G401.6 (cell line): Measurements from ENCODE around the gene UBTF.

Experiments
- FAIRE-seq: peaks from 2 replicates; lab custom pipeline; 2012; peaks lifted over from hg19 to GRCh38; lab: Jason Lieb, UNC

The UBTF gene

GRCh38 chr17:44197980-44198720 lies 21.3 kb downstream of the UBTF start:
- FAIRE-seq = no peak

- FAIRE-seq = no peak
Measured at GRCh38 chr17:44197107-44197506, 22.4 kb downstream of the UBTF start.

- FAIRE-seq = no peak
Measured at GRCh38 chr17:44193326-44194084, 26.0 kb downstream of the UBTF start.

DNA sequence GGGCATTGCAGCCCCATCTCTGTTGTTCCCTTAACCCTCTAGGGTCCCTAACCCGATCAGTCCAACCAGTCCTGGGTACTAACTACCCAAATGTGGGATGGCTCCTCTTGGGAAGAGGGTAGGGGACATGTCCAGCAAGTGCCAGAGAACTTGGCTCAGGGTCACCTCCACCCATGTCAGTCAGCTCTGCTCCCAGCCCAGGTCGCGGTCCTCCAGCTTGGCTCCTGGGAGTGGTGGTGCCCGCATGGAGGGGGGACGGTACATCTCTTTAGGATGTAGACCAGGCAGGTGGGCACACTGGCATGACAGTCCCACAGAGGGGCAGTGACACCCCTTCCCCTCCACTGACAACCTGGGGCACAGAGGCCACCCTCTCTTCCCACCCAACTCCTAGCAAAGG lies 26.7 kb downstream of the UBTF start:
- FAIRE-seq = no peak

- FAIRE-seq = no peak
Measured at GRCh38 chr17:44191941-44192496, 27.5 kb downstream of the UBTF start.

- FAIRE-seq = no peak
Measured at GRCh38 chr17:44191369-44191768, 28.1 kb downstream of the UBTF start.

GRCh38 chr17:44190481-44190880 lies 29.0 kb downstream of the UBTF start:
- FAIRE-seq = no peak

DNA sequence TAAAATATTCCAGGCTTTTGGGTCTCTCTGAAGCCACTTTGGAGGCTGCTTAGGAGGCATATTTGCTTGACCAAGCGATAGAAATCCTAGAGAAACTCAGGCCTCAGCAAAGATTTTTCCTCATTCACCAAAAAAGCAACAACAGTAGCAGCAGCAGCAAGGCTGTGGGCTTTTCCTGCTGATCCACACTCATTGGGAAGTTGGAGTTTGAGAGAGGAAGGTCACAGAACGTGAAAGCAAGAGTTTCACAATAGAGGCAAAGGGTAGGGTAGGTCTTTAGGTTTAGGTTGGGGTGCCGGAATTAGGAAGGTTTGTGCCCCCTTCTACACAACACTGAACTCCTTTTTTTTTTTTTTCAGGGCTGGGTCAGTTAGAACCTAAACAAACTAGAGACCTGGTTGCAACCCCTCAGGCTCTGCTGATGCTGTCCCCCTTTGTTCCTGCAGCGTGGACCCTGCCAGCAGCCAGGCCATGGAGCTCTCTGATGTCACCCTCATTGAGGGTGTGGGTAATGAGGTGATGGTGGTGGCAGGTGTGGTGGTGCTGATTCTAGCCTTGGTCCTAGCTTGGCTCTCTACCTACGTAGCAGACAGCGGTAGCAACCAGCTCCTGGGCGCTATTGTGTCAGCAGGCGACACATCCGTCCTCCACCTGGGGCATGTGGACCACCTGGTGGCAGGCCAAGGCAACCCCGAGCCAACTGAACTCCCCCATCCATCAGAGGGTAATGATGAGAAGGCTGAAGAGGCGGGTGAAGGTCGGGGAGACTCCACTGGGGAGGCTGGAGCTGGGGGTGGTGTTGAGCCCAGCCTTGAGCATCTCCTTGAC lies 30.7 kb downstream of the UBTF start:
- no peak for FAIRE-seq

DNA sequence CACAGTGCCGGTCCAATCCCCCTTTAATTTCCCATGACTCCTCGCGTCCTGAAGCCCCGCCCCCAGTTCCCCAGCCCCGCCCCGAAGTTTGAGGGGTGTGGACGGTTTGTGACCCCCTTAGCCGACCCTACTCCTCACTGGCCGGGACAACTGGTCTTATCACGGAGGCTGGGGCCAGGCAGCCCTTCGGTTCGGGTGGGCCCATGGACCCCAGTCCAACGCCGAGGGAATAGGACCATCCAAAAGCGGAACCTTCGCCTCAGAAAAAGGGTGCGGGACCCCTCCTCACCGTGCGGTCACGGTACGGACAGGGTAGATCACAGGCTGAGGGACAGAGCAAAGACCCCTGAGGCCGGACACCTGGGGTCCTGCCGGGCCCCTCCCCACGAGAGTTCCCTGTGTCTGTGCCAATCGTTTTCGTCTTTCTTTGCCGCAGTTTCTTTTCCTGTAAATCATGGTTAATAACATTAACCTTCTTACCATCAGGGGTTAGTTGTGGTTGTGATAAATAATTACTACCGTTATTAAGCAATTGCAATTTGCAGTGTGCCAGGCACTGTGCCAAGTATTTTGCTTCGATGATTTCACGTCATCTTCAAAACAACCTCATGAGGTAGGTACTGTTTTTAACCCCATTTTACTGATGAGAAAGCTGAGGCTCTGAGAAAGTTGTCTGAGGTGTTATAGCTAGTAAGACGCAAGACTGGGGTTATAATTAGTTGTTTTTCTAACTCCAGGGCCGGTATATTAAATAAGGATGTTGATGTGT lies 32.2 kb downstream of the UBTF start:
- FAIRE-seq = no peak

DNA sequence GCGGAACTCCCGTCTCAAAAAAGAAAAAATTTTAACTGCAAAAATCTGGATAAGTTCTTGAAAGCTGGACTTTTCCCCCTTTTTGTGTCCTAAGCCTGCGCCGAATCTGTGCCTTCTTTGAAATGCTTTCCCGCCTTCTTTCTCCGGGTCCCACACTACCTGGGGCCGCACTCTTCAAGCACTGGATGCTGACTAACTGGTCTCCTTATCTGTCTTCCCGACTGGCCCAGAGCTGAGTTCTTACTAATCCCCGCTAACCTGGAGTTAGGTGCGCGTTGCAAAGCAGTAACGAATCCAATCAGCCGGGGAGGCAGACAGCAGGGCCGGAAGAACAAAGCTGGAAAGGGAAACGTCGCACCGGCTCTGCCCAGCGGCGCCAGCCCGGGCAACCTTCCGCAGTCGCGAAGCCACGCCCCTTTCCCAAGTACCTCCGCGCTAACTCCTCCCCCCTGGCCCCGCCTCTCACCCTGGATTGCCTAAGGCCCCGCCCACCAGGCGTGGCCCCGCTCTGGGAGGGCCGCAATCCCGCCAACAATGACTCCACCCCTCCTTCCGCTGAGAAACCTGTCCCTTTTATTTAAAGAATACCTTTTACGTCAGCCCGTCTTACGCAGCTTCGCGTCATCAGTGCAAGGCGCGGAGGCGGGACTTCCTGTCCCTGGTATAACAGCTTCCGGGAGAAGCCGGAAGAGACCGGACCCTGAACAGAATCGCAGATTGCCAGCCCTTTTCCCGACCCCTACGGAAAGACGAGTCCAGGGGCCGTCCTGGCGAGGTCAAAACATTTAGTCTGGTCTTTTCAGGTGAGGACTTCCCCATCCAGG lies 33.0 kb downstream of the UBTF start, which contains the start of gene TMUB2:
Gene TMUB2, plus strand, starts transcription at position 666 of the 824 bp plus-strand sequence. CDS start 737 bp downstream, outside the sequence.
- peak; percentile 99 for FAIRE-seq

- no peak for FAIRE-seq
Measured at GRCh38 chr17:44184212-44184810, 35.2 kb downstream of the UBTF start.

DNA sequence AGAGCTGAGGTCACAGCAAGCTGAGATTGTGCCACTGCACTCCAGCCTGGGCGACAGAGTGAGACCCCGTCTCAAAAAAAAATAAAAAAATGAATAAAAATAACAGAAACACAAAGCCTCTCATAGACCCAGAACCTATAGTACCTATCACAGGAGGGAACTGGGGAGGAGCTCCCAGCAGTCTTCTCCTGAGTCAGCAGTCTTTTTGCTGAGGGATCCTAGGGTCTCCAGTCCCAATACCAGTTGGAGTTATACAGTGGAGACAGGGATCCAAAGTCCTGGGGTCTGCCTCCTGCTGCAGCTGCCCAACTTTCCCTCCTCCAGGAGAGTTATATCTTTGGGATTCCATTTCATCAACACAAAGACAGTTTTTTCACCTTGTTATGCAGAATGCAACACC lies 36.5 kb downstream of the UBTF start:
- no peak for FAIRE-seq

DNA sequence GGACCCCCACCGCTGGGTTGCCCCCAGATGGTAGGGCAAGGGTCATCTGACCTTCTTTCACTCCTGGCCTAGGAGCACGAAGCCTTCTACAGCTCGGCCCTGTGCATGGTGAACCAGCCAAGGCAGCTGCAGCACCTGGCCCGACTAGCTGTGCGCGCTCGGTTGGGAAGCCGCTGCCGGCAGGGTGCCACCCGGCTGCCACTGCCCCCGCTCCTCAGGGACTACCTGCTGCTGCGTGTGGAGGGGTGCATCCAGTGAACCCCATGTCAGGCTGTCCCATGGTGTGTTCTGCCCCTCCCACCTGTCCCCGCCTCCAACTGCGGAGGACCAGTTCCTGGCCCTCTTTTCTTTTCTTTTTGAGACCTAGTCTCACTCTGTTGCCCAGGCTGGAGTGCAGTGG lies 41.3 kb downstream of the UBTF start:
- FAIRE-seq = no peak

- no peak for FAIRE-seq
Measured at GRCh38 chr17:44177640-44178039, 41.8 kb downstream of the UBTF start.

DNA sequence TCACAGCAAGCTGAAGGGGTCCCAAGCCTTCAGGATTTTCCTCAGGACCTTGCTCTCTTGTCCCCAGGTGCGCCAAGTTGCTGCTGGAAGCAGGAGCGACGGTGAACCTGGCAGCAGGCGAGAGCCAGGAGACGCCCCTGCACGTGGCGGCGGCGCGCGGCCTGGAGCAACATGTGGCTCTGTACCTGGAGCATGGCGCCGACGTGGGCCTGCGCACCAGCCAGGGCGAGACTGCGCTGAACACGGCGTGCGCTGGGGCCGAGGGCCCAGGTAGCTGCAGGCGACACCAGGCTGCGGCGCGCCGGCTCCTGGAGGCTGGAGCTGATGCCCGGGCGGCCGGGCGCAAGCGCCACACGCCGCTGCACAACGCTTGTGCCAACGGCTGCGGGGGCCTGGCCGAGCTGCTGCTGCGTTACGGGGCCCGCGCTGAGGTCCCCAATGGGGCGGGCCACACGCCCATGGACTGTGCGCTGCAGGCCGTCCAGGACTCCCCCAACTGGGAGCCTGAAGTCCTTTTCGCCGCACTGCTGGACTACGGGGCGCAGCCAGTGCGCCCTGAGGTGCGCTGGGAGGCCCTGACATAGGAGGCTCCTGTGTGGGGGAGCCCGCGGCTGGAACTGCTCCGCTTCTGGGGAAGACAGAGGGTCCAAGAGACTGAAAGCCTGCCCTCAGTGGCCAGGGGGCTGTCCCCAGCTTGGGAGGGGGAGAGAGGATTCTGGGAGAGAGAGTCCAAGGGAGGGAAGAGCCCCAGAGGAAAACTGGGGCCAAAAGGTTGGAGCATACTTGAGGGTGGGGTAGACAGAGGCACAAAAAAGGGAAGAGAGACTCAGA lies 42.6 kb downstream of the UBTF start:
- FAIRE-seq = no peak

DNA sequence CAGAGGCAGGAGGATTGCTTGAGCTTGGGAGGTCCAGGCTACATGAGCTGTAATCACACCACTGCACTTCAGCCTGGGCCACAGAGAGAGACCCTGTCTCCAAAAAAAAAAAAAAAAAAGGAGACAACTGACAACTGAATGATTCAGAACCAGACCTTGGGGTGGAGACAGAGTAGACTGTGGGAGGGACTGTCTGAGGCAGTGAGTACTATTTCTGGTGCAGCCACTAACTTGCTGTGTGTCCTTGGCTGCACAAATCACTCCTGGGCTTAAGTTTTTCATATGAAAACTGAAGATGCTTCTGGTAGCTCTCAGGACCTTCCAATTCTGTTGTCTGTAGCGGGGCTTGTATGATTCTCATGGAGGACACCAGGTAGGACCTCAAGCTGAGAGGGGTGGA lies 43.2 kb downstream of the UBTF start:
- no peak for FAIRE-seq

- FAIRE-seq = no peak
Measured at GRCh38 chr17:44174427-44174826, 45.0 kb downstream of the UBTF start.

DNA sequence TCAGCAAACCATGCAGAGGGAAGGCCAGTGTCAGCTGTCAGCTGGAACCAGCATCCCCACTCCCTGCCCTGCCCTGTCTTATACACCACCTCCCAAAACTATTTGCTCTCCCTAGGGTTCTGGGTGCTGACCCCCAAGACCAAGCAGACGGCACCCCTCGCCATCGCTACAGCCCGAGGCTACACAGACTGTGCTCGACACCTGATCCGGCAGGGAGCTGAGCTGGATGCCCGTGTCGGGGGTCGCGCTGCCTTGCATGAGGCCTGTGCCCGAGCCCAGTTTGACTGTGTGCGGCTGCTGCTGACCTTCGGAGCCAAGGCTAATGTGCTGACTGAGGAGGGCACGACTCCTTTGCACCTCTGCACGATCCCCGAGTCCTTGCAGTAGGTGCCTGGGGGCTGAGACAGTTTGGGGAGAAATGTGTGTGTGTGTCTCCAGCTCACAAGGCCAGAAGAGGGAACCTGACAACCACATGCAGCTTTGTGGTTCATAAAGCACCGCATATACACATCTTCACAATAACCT lies 47.5 kb downstream of the UBTF start:
- no peak for FAIRE-seq

GRCh38 chr17:44170499-44171201 lies 48.8 kb downstream of the UBTF start, which contains the start of gene ASB16:
ASB16 (plus strand) TSS chr17:44170704; CDS start chr17:44170790, 86 bp downstream.
- no peak for FAIRE-seq
